OCI-M1 (cell line): ENCODE data around the gene IFRD2.

ENCODE experiments used
- DNase-seq: peaks from one replicate; lab custom pipeline; 2025; lab: John Stamatoyannopoulos, UW

IFRD2 gene

DNA sequence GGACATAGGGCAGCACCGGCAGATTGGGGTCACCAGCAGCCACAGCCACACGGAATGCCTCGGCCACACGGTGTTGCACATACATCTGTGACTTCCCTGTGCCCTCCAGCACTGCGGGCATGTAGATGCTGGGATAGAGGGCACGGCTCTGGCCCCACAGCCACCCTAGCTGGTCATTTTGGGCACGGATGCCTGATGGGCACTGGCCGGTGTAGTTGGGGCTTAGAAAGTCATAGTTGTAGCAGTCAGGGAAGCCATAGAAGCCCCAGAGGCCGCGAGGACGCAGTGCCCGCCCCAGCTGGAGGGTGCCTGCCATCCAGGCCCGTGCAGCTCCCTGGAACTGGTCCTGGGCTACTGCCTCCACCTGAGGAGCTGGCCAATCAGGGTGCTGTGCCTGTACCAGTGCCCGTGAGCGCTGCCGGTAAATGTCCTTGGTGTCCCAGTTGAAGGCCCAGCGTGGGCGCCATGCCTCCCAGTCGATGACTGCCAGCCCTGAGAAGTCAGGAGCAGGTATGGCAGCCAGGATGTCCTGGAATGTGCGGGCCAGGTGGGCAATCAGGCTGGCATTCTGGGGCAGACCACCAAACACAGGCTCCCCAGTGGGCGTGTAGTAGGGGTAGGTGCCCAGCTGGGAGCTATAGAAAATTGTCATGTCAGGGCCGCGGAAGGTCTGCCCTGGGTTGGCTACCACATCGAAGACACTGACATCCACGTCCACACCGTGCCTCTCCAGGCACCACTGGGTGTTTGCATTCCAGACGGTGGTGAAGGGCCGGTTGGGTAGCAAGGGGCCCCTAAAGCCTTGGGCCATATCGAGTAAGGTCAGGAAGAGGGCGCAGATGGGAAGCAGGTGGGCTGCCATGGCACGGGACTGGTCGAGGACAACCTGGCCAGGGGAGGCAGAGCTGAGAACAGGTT, 10.1 kb upstream of the IFRD2 start:
- no peak for DNase-seq

DNA sequence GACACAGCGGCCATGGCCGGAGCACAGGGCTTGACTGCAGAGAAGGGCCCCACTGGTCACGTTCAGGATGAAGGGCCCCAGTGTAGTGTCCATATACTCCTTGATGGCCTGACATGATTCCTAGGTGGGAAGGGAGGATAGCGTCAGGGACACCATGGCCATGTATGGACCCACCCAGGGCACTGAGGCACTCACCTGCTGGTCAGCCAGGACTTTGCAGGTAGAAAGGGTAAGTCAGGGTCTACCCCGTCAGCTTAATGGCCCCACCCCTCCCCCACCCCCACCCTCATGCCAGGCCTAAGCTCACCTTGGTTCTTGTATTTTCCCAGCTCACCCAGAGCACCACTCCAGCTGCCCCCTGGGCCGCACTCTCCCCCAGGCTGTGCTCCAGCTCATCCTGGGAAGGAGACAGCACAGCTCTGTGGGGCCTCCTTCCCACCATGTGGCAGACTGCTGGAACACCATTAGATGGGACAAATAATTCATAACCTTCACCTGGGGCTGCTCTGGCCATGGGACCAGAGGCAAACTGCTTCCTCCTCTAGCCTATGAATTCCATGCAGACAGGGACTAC, 8.5 kb upstream of the IFRD2 start:
- no peak for DNase-seq

DNA sequence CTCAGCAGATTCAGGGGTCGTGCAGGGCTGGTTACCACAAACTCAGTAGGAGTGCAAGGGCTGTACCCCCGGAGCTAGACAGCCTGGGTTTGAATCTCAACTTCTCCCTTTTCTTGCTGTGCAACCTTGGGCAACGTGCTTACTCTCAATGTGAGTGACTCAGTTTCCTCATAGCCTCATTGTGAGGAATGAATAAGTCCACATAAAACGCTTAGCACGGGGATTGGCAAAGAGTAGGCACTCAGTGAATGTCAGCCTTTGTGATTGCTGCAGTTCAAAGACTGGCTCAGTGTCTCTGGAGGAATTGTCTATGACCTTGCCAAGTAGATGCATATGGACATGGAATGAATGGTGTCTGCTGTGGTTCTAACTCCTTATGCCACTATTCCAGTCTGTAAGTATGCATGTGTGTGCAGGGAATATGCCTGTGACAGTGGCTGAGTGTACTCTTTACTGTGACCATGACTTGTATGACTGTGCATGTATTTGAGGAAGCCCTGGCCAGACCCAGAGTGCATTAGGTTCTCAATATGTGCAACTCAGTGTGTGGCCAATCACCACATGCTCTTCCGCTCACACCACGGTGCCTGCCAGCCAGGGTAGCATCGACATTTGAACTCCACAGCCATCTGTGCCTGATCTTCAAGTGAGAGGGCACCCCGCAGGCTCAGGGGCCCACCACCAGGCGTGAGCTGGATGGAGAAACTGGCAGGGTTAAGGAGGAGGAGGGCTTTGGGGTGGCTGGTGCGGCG, 7.9 kb upstream of the IFRD2 start:
- DNase-seq = peak; percentile 30

DNA sequence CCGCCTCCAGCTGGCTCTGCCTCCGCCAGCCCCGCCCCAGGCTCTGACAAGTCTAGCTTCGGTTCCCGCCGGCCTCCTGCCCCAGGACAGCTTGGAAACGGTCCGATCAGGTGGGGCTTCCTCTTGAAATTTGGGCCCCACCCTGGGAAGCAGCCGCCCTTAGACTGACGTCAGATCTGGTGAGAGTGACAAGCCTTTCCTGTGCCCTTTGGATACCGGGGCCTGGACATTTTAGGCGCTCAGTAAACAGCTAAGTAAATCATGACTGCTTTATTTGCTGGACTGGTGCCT, 7.4 kb upstream of the IFRD2 start:
- no peak for DNase-seq

DNA sequence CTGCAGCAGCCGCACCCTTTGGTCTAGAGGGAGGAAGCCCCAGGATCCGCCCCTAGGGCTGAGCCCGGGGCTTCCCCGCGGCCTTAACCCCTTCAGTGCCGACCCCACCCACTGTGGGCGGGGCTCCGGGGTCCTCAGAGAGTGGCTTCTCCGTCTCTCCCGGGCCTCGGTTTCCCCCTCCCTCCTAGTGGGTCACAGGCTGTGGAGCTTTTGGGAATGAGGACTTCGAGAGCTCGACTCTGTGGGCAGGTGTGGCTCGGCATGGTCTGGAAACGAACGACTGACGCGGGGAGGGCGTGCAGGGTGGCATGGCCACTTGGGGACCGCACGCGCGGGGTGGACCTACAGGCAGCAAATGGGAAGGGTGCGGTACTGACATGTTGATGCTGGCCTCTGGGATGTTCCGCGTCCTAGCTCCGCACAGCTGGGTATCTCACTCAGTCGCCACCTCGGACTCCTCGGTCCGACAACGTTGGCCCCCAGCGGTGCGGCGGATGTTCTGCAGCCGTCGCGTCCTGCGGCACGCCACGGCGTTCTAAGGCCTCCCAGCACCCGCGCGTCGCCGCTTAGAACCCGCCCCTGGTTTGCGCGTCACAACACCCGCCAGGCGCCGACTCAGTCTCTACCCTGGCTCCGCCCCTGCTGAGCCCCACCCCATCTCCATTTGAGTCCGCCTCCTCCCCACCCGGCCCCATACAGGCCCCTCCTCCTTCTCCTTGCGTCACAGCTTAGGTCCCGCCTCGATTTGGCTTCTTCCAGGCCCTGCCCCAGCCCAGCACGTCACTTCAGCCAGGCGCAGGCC, 6.8 kb upstream of the IFRD2 start, which contains the start of the genes HYAL3 and NAA80:
HYAL3 (minus strand) TSS at position 570 of the 802 bp plus-strand sequence. CDS start 3,803 bp downstream, outside the sequence.
NAA80 (minus strand) TSS at position 570 of the 802 bp plus-strand sequence. CDS start 1,942 bp downstream, outside the sequence.
- peak; percentile 98 for DNase-seq

DNA sequence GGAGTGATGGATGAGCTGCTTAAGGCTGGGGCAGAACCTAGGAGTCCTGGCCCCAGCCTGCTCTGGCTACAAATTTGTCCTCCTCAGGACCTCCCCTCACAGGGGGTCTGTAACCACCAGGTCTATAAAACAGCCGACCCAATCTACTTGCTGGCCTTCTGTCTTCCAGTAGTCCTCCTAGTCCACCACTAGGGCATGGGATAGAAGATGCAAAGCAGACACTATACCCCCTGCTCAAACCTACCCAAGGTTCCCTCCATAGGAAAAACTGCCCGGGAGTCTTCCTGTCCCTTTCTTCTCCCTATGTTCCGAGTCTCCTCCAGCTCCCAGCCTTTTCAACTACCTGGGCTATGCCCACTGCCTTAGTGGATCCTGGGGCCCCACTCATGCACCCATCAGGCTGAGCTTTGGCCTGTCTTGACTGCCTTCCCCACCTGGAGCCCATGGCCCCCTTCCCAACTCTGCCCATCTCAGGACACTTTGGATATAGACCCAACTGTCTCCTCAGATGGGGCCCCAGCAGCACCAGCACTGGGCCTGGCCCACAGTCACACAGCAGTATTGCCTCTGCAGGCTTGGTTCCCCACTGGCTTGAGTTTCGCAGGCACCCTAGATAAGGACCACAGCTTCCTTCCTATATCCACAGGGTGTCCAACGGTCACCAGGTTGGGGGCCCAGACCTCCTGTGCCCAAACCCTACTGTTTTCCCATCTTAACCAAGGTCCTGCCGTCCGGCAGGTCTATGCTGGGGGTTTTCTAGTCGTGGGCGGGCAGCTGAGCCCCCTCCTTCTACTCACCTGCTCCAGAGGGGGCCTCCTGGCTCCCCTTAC, 5.9 kb upstream of the IFRD2 start:
- DNase-seq = peak; percentile 35

DNA sequence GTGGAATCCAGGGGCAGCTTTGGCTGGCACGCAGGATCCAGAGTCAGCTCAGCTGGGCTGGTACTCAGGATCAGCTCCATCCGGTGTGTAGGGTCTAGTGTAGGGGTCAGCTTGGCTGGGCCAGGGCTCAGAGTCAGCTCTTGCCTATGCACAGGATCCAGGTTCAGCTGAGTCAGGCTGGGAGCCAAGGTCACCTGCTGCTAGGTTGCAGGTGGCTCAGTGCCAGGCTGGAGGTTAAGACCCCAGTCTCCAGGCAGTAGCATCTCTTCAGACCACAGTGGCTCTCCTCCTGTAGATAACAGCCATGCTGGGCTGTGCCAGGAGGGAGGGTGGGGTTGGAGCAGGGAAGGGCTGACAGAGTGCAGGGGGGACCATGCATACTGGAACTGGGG, 5.2 kb upstream of the IFRD2 start:
- no peak for DNase-seq

DNA sequence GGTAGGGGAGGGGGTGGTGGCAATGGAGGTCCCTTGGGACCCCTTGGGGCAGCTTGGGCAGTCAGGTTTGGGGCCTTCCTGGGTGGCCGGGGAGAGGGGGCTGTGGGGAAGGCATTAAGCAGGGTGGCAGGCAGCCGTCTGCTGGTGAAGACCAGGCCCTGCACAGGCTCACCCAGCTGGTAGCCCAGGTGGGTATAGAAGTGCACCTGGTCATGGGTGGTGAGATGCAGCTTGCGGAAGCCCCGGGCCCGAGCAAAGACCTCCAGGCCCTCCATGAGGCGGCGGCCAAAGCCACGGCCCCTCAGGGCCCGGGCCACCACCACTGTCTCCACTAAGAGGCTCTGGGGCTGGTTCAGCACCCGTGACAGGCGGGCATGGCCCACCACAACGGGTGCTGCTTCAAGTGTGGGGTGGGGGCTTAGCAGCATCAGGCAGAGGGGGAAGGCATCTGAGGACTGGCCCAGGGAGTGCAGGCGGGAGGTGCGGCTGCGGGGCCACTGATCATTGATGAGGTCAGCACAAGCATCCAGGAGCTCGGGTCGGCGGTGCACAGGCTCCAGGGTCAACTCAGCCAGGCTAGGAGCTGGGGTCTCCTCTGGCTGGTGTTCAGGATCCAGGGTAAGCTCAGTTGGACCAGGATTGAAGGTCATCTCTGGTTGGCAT, 4.6 kb upstream of the IFRD2 start:
- no peak for DNase-seq

- DNase-seq = no peak
Measured at GRCh38 chr3:50295553-50296431, 3.6 kb upstream of the IFRD2 start.

- no peak for DNase-seq
Measured at GRCh38 chr3:50294492-50295403, 2.5 kb upstream of the IFRD2 start.

GRCh38 chr3:50294089-50294488, 1.9 kb upstream of the IFRD2 start:
- no peak for DNase-seq

GRCh38 chr3:50293079-50293801, 1.0 kb upstream of the IFRD2 start:
- DNase-seq = no peak

DNA sequence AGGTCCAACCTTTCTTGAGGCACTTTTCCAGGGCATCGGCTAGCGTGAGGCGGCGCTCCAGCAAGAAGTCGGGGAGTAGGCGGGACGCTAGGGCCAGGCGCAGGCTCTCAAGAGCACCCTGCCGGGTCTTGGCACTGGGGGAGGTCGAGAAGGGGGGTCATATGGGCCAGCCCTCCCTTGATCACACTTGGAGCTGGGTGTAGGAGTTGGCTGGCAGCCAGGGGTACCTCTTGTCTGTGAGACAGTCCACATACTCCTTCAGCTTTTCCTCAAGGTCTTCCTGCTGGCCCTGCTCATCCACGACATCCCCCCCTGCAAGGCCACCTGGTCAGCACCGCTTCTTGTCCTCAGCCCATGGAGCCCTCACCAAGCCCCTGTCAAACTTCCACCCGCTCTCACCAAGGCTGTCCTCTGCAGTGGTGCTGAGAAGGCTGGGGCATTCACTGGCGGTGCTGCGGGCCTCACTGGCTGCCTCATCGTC, 2.0 kb downstream of the IFRD2 start:
- DNase-seq = no peak

DNA sequence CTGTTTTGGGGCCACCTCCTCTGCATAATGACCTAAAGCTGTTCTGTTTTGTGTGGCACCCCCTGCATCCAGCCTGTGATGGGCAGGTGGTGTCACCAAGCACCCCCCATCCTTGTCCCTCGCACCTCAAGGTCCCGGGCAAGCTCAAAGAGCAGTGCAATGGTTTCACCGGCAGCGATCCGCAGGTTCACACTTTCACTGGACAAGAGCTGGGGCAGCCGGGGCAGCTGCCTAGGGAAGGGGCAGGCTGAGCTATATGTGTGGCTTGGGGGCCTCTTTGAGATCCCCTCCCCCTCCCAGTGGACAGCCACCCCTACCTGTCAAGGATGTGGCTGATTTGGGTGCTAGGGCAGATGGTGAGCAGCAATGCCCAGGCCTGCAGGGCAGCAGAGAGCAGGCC, 3.1 kb downstream of the IFRD2 start:
- no peak for DNase-seq

DNA sequence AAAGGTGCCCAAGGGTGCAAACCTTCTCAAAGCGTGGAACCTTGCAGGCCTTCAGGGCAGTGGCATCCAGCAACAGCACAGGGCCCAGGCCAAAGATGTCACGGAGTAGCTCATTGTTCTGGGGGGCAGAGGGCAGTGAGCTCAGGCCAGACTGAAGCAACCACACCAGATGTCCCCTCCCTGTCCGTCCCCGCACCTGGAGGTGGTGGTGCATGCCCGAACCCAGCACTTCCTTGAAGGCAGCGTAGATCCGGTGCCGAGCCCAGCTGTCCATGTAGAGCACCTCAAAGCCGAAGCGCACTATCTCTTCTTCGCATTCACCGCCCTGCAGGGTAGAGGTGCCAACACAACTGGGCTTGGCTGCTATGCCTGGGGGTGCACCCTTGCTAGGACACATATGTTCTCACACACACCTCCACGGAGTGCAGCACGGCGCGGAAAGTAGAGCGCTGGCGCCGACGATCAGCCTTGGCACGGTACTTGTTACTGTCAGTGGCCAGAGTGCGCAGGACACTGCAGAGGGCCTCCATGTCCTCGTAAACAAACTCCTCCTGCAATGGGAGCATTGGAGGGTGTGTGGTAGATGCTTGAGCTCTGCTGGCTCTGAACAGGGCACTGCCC, 3.7 kb downstream of the IFRD2 start:
- no peak for DNase-seq

GRCh38 chr3:50287262-50287661, 5.0 kb downstream of the IFRD2 start:
- no peak for DNase-seq
